A375 (cell line): ENCODE results near the gene FAM53A. TPM values are rescaled to one million over a fixed set of nuclear protein-coding genes. Genes with fewer than 3 reads are reported as not detected.

Experiments
- small RNA-seq: library from RNA; depleted of rRNA; stranded (forward); fragments of <200 nt; gene quantifications from one replicate; pipeline ENCODE3, GENCODE V24; 2014
- total RNA-seq: library from RNA; depleted of rRNA; stranded (reverse); fragments of >200 nt; shearing (Covaris generic); gene quantifications from 2 replicates; pipeline ENCODE4 v1.2.3, GENCODE V29; 2014; rRNA removed

The FAM53A gene
- total RNA-seq, result 3.2 and 5.8 TPM in 2 replicates

GRCh38 chr4:1683736-1684505 lies at the start of gene FAM53A:
FAM53A (minus strand) TSS chr4:1684313; CDS start chr4:1668741, 15,572 bp downstream.

GRCh38 chr4:1721003-1721665 lies 37.0 kb upstream of the FAM53A start, which contains the start of the genes TACC3 and TMEM129:
TACC3 (plus strand) TSS chr4:1721521; CDS start chr4:1723422, 1,901 bp downstream.
TMEM129 (minus strand) TSS chr4:1721323; CDS start chr4:1720837, 486 bp downstream.

GRCh38 chr4:1712216-1713002 lies 28.3 kb upstream of the FAM53A start, which contains the start of gene SLBP:
SLBP (minus strand) TSS chr4:1712319; CDS start chr4:1712188, 131 bp downstream.

Small RNA genes lying within 50 kb of the gene (small RNA-seq; reads per million reads assigned to genes)
- not detected for gene RF00019

Other genes starting within 250 kb of the FAM53A start
- 117 and 120 TPM in 2 replicates for gene SLBP, start 28.0 kb upstream of the FAM53A start, total RNA-seq
- gene TMEM129, start 37.0 kb upstream of the FAM53A start, total RNA-seq, result 41.4 and 51.4 TPM in 2 replicates
- 39.3 and 41.1 TPM in 2 replicates for gene TACC3, start 37.2 kb upstream of the FAM53A start, total RNA-seq
- gene FGFR3, start 109.0 kb upstream of the FAM53A start, total RNA-seq, result 2.8 and 3.1 TPM in 2 replicates
- gene LETM1, start 171.8 kb upstream of the FAM53A start, total RNA-seq, result 112 and 114 TPM in 2 replicates
- gene NSD2, start 187.1 kb upstream of the FAM53A start, total RNA-seq, result 74.6 and 84.9 TPM in 2 replicates